ENCODE data around the gene SOAT1.

DNA sequence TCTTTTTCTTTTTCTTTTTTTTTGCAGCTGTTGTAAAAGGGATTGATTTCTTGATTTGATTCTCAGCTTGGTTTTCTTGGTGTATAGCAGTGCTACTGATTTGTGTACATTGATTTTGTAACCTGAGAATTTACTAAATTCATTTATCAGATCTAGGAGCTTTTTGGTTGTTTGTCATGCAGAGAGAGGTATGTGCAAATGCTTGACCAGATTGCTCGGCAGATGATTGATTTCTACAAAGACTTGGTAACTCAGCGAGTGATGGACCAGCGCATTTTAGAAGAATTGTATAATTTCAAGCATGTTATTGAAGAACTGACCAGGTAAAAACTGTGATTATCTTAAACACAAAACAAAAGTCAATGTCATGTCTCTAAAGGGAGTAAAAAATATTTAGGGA, 100.1 kb downstream of the SOAT1 start:
- TF ChIP-seq, protein P1, sequence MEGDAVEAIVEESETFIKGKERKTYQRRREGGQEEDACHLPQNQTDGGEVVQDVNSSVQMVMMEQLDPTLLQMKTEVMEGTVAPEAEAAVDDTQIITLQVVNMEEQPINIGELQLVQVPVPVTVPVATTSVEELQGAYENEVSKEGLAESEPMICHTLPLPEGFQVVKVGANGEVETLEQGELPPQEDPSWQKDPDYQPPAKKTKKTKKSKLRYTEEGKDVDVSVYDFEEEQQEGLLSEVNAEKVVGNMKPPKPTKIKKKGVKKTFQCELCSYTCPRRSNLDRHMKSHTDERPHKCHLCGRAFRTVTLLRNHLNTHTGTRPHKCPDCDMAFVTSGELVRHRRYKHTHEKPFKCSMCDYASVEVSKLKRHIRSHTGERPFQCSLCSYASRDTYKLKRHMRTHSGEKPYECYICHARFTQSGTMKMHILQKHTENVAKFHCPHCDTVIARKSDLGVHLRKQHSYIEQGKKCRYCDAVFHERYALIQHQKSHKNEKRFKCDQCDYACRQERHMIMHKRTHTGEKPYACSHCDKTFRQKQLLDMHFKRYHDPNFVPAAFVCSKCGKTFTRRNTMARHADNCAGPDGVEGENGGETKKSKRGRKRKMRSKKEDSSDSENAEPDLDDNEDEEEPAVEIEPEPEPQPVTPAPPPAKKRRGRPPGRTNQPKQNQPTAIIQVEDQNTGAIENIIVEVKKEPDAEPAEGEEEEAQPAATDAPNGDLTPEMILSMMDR (tag by site-specific recombination; IDR thresholded peaks at IDR 0.05) = no peak
- TF ChIP-seq, protein P2, sequence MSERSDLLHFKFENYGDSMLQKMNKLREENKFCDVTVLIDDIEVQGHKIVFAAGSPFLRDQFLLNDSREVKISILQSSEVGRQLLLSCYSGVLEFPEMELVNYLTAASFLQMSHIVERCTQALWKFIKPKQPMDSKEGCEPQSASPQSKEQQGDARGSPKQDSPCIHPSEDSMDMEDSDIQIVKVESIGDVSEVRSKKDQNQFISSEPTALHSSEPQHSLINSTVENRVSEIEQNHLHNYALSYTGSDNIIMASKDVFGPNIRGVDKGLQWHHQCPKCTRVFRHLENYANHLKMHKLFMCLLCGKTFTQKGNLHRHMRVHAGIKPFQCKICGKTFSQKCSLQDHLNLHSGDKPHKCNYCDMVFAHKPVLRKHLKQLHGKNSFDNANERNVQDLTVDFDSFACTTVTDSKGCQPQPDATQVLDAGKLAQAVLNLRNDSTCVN (tag by site-specific recombination; optimal IDR thresholded peaks at IDR 0.05) = no peak
- TF ChIP-seq EGR2 (tag by site-specific recombination; IDR thresholded peaks at IDR 0.05; ENCODE audit: low read depth) (no peak), ZNF585B (tag by site-specific recombination; IDR thresholded peaks at IDR 0.05) (no peak), SALL2 (tag by site-specific recombination; IDR thresholded peaks at IDR 0.05; ENCODE audit: borderline replicate concordance) (no peak), SP2 (tag by site-specific recombination; IDR thresholded peaks at IDR 0.05) (no peak), ZNF10 (tag by site-specific recombination; IDR thresholded peaks at IDR 0.05) (no peak), TRIM28 (IDR thresholded peaks at IDR 0.05; ENCODE audit: borderline replicate concordance, low read length) (no peak), ZNF211 (tag by site-specific recombination; IDR thresholded peaks at IDR 0.05; ENCODE audit: low read depth) (no peak)

All from HEK293 (cell line).